Activated CD4-positive, alpha-beta T cell treated with anti-CD3 and anti-CD28 coated beads for 24 hours (primary cell): Measurements from ENCODE around the gene KIF3C.
A peak's percentile ranks its signal among the peaks of the same experiment; 100 is the strongest.
"Not testable (repeated sequence)": the region's sequence is repeated elsewhere in the genome, so short reads cannot be mapped to it uniquely, and the experiment has no call there.

Experiments used
- DNase-seq, 2 donors: peaks; one replicate each; pipeline ENCODE4 v3.0.0-alpha.2; 2020; ENCODE audit warnings: low read depth in 2 of 2

KIF3C gene

DNA sequence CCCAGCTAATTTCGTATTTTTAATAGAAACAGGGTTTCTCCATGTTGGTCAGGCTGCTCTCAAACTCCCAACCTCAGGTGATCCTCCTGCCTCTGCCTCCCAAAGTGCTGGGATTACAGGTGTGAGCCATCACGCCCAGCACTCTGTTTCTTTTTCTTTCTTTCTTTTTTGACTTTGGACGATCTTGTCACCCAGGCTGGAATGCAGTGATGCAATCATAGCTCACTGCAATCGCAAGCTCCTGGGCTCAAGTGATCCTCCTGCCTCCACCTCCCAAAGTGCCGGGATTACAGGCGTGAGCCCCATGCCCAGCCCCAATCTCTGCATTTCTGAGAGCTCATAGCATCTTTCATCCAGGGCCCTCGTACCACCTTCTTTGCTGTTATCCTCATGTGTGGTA is 17.1 kb upstream of the KIF3C start:
- DNase-seq, result not testable (repeated sequence)

- DNase-seq, result not testable (repeated sequence)
Observed at GRCh38 chr2:25998816-25999383, 16.6 kb upstream of the KIF3C start.

DNA sequence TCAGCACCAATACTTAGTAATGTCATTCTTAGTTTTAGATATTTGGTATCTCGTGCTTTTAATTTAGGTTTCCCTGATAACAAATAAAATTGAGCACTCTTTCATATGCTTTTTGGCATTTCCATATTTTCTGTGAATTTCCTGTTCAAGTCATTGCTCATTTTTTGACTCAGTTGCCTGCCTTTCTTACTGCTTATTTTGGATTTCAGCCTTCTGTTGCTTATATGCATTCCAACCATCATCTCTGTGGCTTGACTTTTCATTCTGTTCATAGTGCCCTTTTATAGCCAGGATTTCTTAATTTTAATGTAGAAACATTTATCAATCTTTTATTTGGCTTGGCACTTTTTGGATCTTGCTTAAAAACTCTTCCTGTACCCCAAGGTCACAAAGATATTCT is 14.5 kb upstream of the KIF3C start:
- no peak for DNase-seq

DNA sequence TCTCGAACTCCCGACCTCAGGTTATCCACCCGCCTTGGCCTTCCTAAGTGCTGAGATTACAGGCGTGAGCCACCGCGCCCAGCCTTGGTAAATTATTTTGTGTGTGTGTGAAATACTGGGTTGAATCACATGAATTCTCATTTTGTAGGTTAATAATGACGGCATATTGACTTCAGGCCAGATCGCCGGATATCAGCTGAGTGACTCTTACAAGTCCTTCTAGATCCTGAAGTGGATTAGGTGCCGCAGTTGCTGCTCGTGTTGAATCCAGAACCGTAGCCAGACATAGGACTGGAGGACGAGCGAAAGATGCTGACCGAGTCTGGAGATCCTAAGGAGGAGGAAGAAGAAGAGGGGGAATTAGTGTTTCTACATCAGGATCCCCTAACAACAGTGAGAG is 12.2 kb upstream of the KIF3C start:
- DNase-seq, result no peak

GRCh38 chr2:25993049-25993448 is 10.8 kb upstream of the KIF3C start:
- no peak for DNase-seq

GRCh38 chr2:25992556-25992955 is 10.3 kb upstream of the KIF3C start:
- no peak for DNase-seq

GRCh38 chr2:25991965-25992364 is 9.7 kb upstream of the KIF3C start:
- no peak for DNase-seq

DNA sequence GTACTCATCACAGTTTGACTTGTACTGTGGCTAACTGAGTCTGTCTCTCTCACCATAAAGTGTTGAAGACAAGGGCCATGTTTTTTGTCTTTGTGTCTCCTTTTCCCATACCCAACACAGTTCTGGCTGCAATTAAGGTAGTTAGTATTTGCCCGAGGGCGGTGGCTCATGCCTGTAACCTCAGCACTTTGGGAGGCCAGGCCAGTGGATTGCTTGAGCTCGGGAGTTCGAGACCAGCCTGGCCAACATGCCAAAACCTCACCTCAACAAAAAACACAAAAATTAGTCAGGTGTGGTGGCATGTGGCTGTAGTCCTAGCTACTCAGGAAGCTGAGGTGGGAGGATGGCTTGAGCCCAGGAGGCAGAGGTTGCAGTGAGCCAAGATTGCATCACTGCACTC is 6.9 kb upstream of the KIF3C start:
- DNase-seq, result no peak

DNA sequence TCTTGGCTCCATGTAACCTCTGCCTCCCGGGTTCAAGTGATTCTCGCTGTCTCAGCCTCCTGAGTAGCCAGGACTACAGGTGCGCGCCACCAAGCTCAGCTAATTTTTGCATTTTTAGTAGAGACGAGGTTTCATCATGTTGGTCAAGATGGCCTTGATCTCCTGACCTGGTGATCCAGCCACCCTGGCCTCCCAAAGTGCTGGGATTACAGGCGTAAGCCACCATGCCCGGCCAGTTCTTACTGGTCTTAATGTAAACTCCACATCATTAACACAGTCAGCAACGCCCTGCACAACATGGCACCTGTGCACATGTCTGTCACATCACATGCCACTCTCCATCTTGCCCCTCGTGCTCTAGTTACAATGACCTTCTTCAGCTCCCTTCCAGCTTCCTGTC is 5.8 kb upstream of the KIF3C start:
- no peak for DNase-seq

- DNase-seq, result no peak
Observed at GRCh38 chr2:25983735-25984134, 1.4 kb upstream of the KIF3C start.

- DNase-seq, result no peak
Observed at GRCh38 chr2:25982968-25983280, 627 bp upstream of the KIF3C start.

DNA sequence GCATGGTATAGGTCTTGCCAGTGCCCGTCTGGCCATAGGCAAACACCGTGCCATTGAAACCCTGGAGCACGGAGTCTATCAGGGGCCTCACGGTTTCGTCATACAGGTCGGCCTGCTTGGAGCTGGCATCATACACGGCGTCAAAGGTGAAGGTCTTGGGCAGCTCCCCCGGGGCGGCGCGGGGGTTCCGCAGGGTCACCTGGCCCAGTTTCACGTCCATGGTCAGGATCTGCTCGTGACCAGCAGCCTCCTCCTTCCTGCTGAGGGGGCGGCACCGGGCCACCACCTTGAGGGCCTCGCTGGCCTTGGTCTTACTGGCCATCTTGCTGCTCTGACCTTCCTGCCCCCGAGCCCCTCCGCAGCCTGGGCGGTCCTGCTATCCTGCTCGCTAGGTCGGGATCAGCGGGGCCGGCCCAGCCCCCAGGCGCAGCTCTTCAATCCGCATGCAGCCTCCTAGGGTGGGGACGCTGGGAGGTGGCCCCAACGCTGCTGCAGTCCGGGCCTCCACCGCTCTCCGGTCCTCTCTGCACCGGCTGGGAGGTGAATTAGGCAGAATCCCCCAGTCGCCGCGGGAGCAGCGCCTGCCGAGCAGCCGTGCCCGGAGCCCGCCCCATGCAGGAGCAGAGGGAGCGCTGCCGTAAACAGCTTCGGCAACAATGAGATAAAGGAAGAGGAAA is 563 bp downstream of the KIF3C start:
- DNase-seq, result peak in 1 of 2 donors; percentile 5

GRCh38 chr2:25980951-25981350 is 1.3 kb downstream of the KIF3C start:
- DNase-seq, result no peak

GRCh38 chr2:25980076-25980887 is 2.0 kb downstream of the KIF3C start:
- DNase-seq, result no peak

GRCh38 chr2:25979001-25979400 is 3.3 kb downstream of the KIF3C start:
- no peak for DNase-seq

GRCh38 chr2:25977768-25978167 is 4.5 kb downstream of the KIF3C start:
- DNase-seq, result no peak

GRCh38 chr2:25976983-25977741 is 5.1 kb downstream of the KIF3C start:
- DNase-seq, result no peak

GRCh38 chr2:25972049-25972823 is 10.1 kb downstream of the KIF3C start:
- DNase-seq, result no peak

GRCh38 chr2:25971596-25971995 is 10.7 kb downstream of the KIF3C start:
- DNase-seq, result no peak

DNA sequence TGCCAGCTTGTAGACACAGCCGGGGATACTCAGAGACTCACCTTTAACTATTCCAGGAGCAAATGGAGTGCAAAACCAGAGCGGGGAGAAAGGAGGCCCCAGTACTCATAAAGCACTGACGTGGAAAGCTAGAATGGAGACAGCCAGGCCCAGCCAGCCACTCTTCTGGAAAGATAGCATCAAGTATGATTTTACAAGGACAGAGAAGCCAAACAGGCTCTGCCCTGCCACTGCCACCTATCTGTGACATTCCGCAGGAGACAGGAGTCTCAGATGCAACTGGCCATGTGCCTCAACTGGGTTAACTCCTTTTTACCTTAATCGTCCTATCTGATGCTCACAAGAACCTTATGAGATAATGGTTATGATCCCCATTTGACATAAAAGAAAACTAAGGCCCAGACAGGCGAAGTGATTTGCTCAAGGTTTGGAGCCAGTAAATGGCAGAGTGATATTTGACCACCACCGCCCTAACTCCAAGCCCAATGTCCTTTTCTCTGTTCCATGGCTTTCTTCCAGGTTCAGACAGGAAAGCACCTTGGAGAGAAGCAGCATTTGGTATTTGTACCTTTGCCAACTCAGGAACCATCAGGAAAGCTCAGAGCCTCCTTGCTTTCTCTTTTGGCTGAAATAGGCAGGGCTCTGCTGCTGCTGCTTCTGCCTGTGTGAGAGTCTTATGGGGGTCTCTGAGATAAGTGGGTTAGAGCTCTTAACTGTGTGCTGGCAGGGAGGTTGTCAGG is 15.6 kb downstream of the KIF3C start:
- DNase-seq, result no peak

GRCh38 chr2:25964891-25965290 is 17.4 kb downstream of the KIF3C start:
- DNase-seq, result no peak
